ENCODE measurements around the gene STYXL2. TPM values are rescaled to one million over a fixed set of nuclear protein-coding genes. Genes with fewer than 3 reads are reported as not detected.

The STYXL2 gene
- total and polyA plus RNA-seq, 9 of the 15 experiments (the other 6 are each of a cell fraction or from before 2014, with no cell fraction given): not detected

- no peak for TF ChIP-seq ARID1B (IDR thresholded peaks at IDR 0.05)
- peak; percentile 45; the same call in 1 of the 2 replicates for TF ChIP-seq BCOR (IDR thresholded peaks at IDR 0.05)
- no peak for TF ChIP-seq GTF3C2 (IDR thresholded peaks at IDR 0.05; ENCODE audit: borderline replicate concordance, extremely low read depth, insufficient read length)
- no peak for TF ChIP-seq SAFB (IDR thresholded peaks at IDR 0.05; ENCODE audit: borderline replicate concordance, low read depth, low read length)
- TF ChIP-seq ESRRA (IDR thresholded peaks at IDR 0.05; ENCODE audit: borderline replicate concordance, low read depth): peak; percentile 70; the same call in 1 of the 2 replicates
- TF ChIP-seq GABPB1 (CRISPR knock-in tag; IDR thresholded peaks at IDR 0.05): no peak
- TF ChIP-seq MCM5 (IDR thresholded peaks at IDR 0.05; ENCODE audit: low read depth): no peak
- no peak for TF ChIP-seq KDM1A (IDR thresholded peaks at IDR 0.05)
- TF ChIP-seq RBM25 (IDR thresholded peaks at IDR 0.05; ENCODE audit: low read depth, low read length, severe bottlenecking): peak; percentile 39
- TF ChIP-seq ETS1 (conservative IDR thresholded peaks at IDR 0.05; ENCODE audit: control insufficient read depth, low read depth, low read length): no peak
- no peak for TF ChIP-seq GTF2B (IDR thresholded peaks at IDR 0.05; ENCODE audit: extremely low read depth, insufficient read length)
- no peak for TF ChIP-seq HES1 (IDR thresholded peaks at IDR 0.05; ENCODE audit: low read depth)
- no peak for TF ChIP-seq COPS2 (conservative IDR thresholded peaks at IDR 0.05)
These were observed 32.8 kb upstream of the STYXL2 start (continued) for GRCh38 chr1:167061073-167061464.
